ENCODE measurements around the gene SARS2.

The SARS2 gene

GRCh38 chr19:38956264-38956663, 25.7 kb upstream of the SARS2 start:
- TF ChIP-seq EGR1 (IDR thresholded peaks at IDR 0.05) (no peak), CEBPB (IDR thresholded peaks at IDR 0.05) (no peak), FOXM1 (IDR thresholded peaks at IDR 0.05; ENCODE audit: borderline replicate concordance, low read depth) (no peak), MAX (IDR thresholded peaks at IDR 0.05) (no peak), RAD21 (IDR thresholded peaks at IDR 0.05; ENCODE audit: low read depth) (no peak), EP300 (IDR thresholded peaks at IDR 0.05; ENCODE audit: borderline replicate concordance) (no peak), YY1 (IDR thresholded peaks at IDR 0.05; ENCODE audit: low read depth) (no peak), TAF1 (IDR thresholded peaks at IDR 0.05; ENCODE audit: low read depth) (no peak), ZBTB7A (IDR thresholded peaks at IDR 0.05; ENCODE audit: low read depth) (no peak)

GRCh38 chr19:38953677-38954076, 23.1 kb upstream of the SARS2 start:
- no peak for TF ChIP-seq CEBPB (IDR thresholded peaks at IDR 0.05)
- TF ChIP-seq MAX (IDR thresholded peaks at IDR 0.05): no peak
- TF ChIP-seq FOXM1 (IDR thresholded peaks at IDR 0.05; ENCODE audit: borderline replicate concordance, low read depth): no peak
- no peak for TF ChIP-seq TEAD4 (IDR thresholded peaks at IDR 0.05)
- no peak for TF ChIP-seq EP300 (IDR thresholded peaks at IDR 0.05; ENCODE audit: borderline replicate concordance)
- no peak for TF ChIP-seq ZBTB7A (IDR thresholded peaks at IDR 0.05; ENCODE audit: low read depth)
- no peak for TF ChIP-seq REST (IDR thresholded peaks at IDR 0.05; ENCODE audit: low read depth)
- TF ChIP-seq RAD21 (IDR thresholded peaks at IDR 0.05; ENCODE audit: low read depth): no peak

GRCh38 chr19:38952395-38953165, 22.0 kb upstream of the SARS2 start:
- TF ChIP-seq RAD21 (IDR thresholded peaks at IDR 0.05; ENCODE audit: low read depth) (peak; percentile 29), ZBTB7A (IDR thresholded peaks at IDR 0.05; ENCODE audit: low read depth) (no peak)

GRCh38 chr19:38951187-38951586, 20.6 kb upstream of the SARS2 start:
- TF ChIP-seq CEBPB (IDR thresholded peaks at IDR 0.05) (no peak), YY1 (IDR thresholded peaks at IDR 0.05; ENCODE audit: low read depth) (no peak), RAD21 (IDR thresholded peaks at IDR 0.05; ENCODE audit: low read depth) (no peak), EGR1 (IDR thresholded peaks at IDR 0.05) (no peak), CREB1 (IDR thresholded peaks at IDR 0.05; ENCODE audit: low read depth) (no peak), REST (IDR thresholded peaks at IDR 0.05; ENCODE audit: low read depth) (no peak), MAX (IDR thresholded peaks at IDR 0.05) (no peak), TAF1 (IDR thresholded peaks at IDR 0.05; ENCODE audit: low read depth) (no peak), NFIC (IDR thresholded peaks at IDR 0.05) (no peak), USF1 (IDR thresholded peaks at IDR 0.05) (no peak), TCF12 (IDR thresholded peaks at IDR 0.05; ENCODE audit: low read depth) (no peak), ZBTB7A (IDR thresholded peaks at IDR 0.05; ENCODE audit: low read depth) (no peak), FOXM1 (IDR thresholded peaks at IDR 0.05; ENCODE audit: borderline replicate concordance, low read depth) (no peak), EP300 (IDR thresholded peaks at IDR 0.05; ENCODE audit: borderline replicate concordance) (no peak), TEAD4 (IDR thresholded peaks at IDR 0.05) (no peak)

GRCh38 chr19:38949580-38950367, 19.2 kb upstream of the SARS2 start:
- peak; percentile 63 for TF ChIP-seq USF1 (IDR thresholded peaks at IDR 0.05)
- no peak for TF ChIP-seq REST (IDR thresholded peaks at IDR 0.05; ENCODE audit: low read depth)
- no peak; the same call in 1 of the 2 replicates for TF ChIP-seq TEAD4 (IDR thresholded peaks at IDR 0.05)
- peak; percentile 91 for TF ChIP-seq EGR1 (IDR thresholded peaks at IDR 0.05)
- TF ChIP-seq MAX (IDR thresholded peaks at IDR 0.05): peak; percentile 97
